IPS DF 19.7 (cell line): ENCODE data around the gene CASP10.

Experiments used
- DNase-seq: peaks from one replicate; pipeline ENCODE4 v3.0.0-alpha.2; 2013; ENCODE audit warnings: low read depth, low spot score

Gene CASP10

GRCh38 chr2:201197781-201198180 lies 14.8 kb downstream of the CASP10 start:
- no peak for DNase-seq

GRCh38 chr2:201199847-201200246 lies 16.9 kb downstream of the CASP10 start:
- DNase-seq: no peak

GRCh38 chr2:201200345-201200744 lies 17.4 kb downstream of the CASP10 start:
- DNase-seq: no peak

- no peak for DNase-seq
Observed at GRCh38 chr2:201201371-201201770, 18.4 kb downstream of the CASP10 start.

GRCh38 chr2:201203916-201204654 lies 21.1 kb downstream of the CASP10 start:
- DNase-seq: no peak

GRCh38 chr2:201204655-201205514 lies 21.9 kb downstream of the CASP10 start:
- DNase-seq: no peak

GRCh38 chr2:201205515-201205849 lies 22.5 kb downstream of the CASP10 start:
- no peak for DNase-seq

GRCh38 chr2:201208563-201209252 lies 25.8 kb downstream of the CASP10 start:
- no peak for DNase-seq

- no peak for DNase-seq
Observed at GRCh38 chr2:201215963-201216362, 33.0 kb downstream of the CASP10 start.

GRCh38 chr2:201216918-201217317 lies 34.0 kb downstream of the CASP10 start:
- DNase-seq: no peak

GRCh38 chr2:201218780-201219179 lies 35.8 kb downstream of the CASP10 start:
- DNase-seq: no peak

- no peak for DNase-seq
Observed at GRCh38 chr2:201219328-201220096, 36.6 kb downstream of the CASP10 start.

GRCh38 chr2:201220102-201220570 lies 37.2 kb downstream of the CASP10 start:
- no peak for DNase-seq

GRCh38 chr2:201223089-201224073 lies 40.4 kb downstream of the CASP10 start:
- no peak for DNase-seq

- DNase-seq: no peak
Observed at GRCh38 chr2:201228271-201228911, 45.5 kb downstream of the CASP10 start.

- no peak for DNase-seq
Observed at GRCh38 chr2:201228912-201229290, 46.0 kb downstream of the CASP10 start.

- DNase-seq: peak; percentile 89
Observed at GRCh38 chr2:201231781-201232466, 49.0 kb downstream of the CASP10 start.

GRCh38 chr2:201232467-201232815 lies 49.5 kb downstream of the CASP10 start:
- DNase-seq: no peak

GRCh38 chr2:201233192-201233811 lies 50.4 kb downstream of the CASP10 start:
- no peak for DNase-seq
